Activated T-cell treated with anti-CD3 and anti-CD28 coated beads for 48 hours (primary cell): Measurements from ENCODE around the gene RAB36.

Source experiments
- DNase-seq: peaks from one replicate; pipeline ENCODE4 v3.0.0-alpha.2; 2020; ENCODE audit warnings: low read depth

Gene RAB36

DNA sequence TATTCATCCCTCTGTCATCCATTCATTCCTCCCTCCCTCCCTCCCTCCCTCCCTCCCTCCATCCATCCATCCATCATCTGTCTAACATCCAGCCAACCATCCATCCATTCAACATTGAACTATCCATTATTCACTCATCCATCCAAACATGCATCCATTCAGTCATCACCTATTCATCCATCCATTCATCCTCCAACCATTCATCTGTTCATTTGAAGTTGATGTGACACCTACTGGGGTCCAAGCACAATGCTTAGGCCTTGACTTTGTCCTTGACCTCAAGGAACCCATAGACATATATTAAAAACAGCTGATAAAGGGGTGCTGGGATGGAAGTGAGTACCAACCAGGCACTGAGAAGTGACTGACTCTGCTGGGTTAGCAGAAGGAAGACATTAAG, 61.6 kb downstream of the RAB36 start:
- DNase-seq: no peak

- DNase-seq: no peak
Observed at GRCh38 chr22:23207729-23208393, 62.6 kb downstream of the RAB36 start.

- no peak for DNase-seq
Observed at GRCh38 chr22:23210428-23211170, 65.3 kb downstream of the RAB36 start.

DNA sequence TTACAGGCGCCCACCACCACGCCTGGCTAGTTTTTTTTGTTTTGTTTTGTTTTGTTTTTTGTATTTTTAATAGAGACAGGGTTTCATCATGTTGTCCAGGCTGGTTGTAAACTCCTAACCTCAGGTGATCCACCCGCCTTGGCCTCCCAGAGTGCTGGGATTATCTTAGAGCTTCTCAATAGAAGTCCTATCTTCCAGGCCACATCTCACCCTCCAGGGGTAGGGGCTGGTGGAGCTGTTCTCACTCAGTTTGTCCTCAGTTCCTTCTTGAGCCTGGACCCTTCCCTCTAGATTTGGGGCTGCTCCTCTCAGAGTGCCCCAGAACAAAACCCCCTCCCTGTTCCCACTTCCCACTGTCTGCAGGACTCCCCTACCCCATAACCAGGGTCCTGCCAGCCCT, 66.3 kb downstream of the RAB36 start:
- DNase-seq: no peak

GRCh38 chr22:23212061-23213021, 67.1 kb downstream of the RAB36 start:
- no peak for DNase-seq

DNA sequence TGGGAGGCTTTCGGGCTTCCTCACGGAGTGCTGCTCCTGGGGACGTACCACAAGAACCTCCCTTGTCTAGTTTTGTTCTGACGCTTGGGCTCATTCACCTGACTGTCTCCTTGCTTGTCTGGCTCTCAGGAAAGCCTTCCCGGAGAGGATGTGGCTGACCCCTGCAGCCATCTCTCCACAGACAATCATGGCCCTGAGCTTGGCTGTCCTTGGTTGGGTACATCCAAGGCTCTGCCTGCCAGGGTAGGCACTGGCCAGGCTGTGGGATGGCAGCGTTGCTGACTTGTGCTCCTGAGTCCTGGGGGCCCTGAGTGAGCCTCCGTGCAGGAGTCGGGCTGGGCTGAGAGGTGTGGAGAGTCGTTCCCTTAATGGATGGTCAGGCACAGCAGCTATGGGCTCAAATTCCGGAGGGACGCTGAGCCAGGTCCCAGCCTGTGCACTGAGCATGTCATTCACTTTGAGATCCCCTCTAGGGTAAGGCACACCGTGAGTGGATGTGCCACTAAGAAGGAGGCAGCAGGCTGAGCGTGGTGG, 67.8 kb downstream of the RAB36 start:
- no peak for DNase-seq

DNA sequence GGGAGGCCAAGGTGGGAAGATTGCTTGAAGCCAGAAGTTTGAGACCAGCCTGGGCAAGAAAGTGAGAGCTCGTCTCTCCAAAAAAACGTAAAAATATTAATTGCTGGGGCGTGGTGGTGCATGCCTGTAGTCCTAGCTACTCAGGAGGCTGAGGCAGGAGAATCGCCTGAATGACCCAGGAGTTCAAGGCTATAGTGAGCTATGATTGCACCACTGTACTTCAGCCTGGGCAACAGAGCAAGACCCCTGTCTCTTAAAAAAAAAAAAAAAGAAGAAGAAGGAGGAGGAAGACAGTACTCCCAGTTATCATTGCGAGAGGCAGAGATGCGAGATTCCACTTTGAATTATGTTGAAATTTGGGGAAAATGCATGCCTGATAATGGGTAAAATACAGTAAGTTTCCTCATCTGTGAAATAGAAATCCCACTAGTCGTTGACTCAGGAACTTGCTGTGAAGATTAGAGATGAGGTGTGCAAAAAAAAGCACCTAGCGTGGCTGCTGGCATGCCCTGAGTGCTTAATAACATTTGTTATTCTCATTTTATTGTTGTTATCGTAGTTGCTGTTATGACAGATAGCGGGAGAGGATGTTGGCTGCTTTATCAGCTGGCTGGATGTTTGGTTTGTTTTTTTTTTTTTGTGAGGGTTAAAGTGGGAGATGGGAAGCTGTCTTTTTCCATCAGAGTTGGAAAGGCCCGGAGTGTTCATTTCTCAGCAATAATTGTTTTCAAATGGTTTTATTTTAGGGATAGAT, 68.5 kb downstream of the RAB36 start:
- no peak for DNase-seq
